Fibroblast of lung (primary cell): ENCODE data around the gene H6PD.
A peak's percentile ranks its signal among the peaks of the same experiment; 100 is the strongest.

Experiments
- EZH2 ChIP-seq: IDR thresholded peaks from 2 replicates; pipeline ENCODE4 v1.5.1; 2012; ENCODE audit warnings: low read length, control low read depth, mild to moderate bottlenecking; ENCODE audit errors: missing control alignments
- TF ChIP-seq, protein P1 (sequence below), 2 donors: IDR thresholded peaks in 1 of 2; conservative IDR thresholded peaks in 1 of 2; 1 replicate in 1 of 2; 2 replicates in 1 of 2; pipeline ENCODE4 v1.5.1; 2011 to 2012; ENCODE audit warnings: low read length in 2 of 2, control low read depth in 1 of 2, inconsistent platforms in 1 of 2, low read depth in 1 of 2, mild to moderate bottlenecking in 1 of 2

DNA sequence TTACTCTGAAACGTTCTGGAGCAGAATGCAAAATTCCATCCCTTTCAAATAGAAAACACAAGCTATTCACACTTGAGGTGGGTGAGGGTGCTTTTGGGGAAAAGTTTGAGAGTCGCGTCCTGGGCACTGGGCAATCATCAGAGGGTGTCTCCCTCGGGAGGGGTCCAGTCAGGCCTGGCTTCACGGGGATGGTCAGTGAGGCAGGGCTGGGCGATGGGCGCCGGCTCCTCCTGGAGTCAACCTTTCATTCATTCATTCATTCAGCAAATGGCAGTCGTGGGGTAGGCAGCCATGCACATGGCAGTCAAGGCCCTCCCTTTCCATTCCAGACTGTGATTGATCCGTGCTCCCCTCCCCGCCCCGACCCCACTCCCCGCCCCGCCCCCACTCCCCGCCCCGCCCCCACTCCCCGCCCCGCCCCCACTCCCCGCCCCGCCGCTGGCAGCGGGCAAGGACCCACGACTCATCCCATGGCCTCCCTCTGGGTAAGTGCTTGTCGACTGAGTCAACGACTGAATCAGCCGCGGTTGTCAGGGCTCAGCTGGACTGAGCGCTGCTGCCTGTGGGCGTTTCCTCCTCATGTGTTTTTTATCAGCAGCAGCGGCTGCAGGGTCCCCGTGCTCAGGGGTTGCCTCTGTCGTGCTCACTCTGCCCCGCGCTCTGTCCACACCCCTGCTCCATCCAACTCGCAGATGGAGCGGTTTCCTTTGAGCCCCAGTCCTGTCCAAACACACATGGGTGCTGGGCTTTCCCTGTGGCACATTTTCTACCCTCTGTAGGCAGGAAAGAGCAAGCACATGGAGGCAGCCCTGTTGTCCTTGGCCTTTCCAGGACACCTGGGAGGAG lies 45.7 kb downstream of the H6PD start:
- TF ChIP-seq, protein P1, sequence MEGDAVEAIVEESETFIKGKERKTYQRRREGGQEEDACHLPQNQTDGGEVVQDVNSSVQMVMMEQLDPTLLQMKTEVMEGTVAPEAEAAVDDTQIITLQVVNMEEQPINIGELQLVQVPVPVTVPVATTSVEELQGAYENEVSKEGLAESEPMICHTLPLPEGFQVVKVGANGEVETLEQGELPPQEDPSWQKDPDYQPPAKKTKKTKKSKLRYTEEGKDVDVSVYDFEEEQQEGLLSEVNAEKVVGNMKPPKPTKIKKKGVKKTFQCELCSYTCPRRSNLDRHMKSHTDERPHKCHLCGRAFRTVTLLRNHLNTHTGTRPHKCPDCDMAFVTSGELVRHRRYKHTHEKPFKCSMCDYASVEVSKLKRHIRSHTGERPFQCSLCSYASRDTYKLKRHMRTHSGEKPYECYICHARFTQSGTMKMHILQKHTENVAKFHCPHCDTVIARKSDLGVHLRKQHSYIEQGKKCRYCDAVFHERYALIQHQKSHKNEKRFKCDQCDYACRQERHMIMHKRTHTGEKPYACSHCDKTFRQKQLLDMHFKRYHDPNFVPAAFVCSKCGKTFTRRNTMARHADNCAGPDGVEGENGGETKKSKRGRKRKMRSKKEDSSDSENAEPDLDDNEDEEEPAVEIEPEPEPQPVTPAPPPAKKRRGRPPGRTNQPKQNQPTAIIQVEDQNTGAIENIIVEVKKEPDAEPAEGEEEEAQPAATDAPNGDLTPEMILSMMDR (conservative IDR thresholded peaks at IDR 0.05 in 1 of 2, IDR thresholded peaks at IDR 0.05 in 1 of 2; ENCODE audit: low read depth in 1 of 2, low read length in 2 of 2), result peak in 1 of 2 donors; percentile 13
- TF ChIP-seq EZH2, result no peak
